Muscle of leg (tissue), 11 donors: ENCODE results near the gene TMEM186. TPM values are rescaled to one million over a fixed set of nuclear protein-coding genes. Genes with fewer than 3 reads are reported as not detected.
"Not testable (repeated sequence)": the region's sequence is repeated elsewhere in the genome, so short reads cannot be mapped to it uniquely, and the experiment has no call there.

Experiments used
- DNase-seq: peaks from one replicate; pipeline ENCODE4 v3.0.0; 2013
- H3K27ac ChIP-seq: one replicate; pipeline ENCODE4 v1.5.1; 2013; ENCODE audit warnings: mild to moderate bottlenecking, low read length, control low read depth
- H3K27me3 ChIP-seq: one replicate; pipeline ENCODE4 v1.6.1; 2013; ENCODE audit warnings: low read length; ENCODE audit not compliant: control insufficient read depth, insufficient read depth
- H3K36me3 ChIP-seq: one replicate; pipeline ENCODE4 v1.6.1; 2013; ENCODE audit warnings: low read length; ENCODE audit not compliant: control insufficient read depth, insufficient read depth
- H3K4me1 ChIP-seq: one replicate; pipeline ENCODE4 v1.6.1; 2013; ENCODE audit warnings: low read length; ENCODE audit not compliant: control insufficient read depth, insufficient read depth
- H3K4me3 ChIP-seq: one replicate; pipeline ENCODE4 v1.5.1; 2013; ENCODE audit warnings: low read length, control low read depth
- H3K9me3 ChIP-seq: replicated peaks from 2 replicates; pipeline ENCODE4 v1.6.1; 2013; ENCODE audit warnings: low read depth, low read length; ENCODE audit not compliant: control insufficient read depth
- WGBS: methylation state at CpG from one replicate; pipeline ENCODE4 v1.1.5; 2013; ENCODE audit warnings: missing lambda C conversion rate; ENCODE audit not compliant: insufficient coverage; 5-methylcytosine and 5-hydroxymethylcytosine counted together
- polyA plus RNA-seq, 8 donors: library from polyadenylated mRNA; unstranded; fragments of 120-200 nt; gene quantifications; one replicate each; pipeline versions ENCODE4 v1.2.1 to v1.2.3, GENCODE V29; 2013; ENCODE audit warnings: inconsistent platforms in 1 of 8, low replicate concordance in 1 of 8; ENCODE audit not compliant: insufficient read length in 8 of 8, insufficient read depth in 1 of 8
- total RNA-seq: library from RNA; stranded (reverse); fragments of 120-200 nt; gene quantifications from one replicate; pipeline ENCODE4 v1.2.4, GENCODE V29; 2013

Gene TMEM186
- total and polyA plus RNA-seq, 9 donors = 6.3 to 12.4 (median 10.6) TPM

DNA sequence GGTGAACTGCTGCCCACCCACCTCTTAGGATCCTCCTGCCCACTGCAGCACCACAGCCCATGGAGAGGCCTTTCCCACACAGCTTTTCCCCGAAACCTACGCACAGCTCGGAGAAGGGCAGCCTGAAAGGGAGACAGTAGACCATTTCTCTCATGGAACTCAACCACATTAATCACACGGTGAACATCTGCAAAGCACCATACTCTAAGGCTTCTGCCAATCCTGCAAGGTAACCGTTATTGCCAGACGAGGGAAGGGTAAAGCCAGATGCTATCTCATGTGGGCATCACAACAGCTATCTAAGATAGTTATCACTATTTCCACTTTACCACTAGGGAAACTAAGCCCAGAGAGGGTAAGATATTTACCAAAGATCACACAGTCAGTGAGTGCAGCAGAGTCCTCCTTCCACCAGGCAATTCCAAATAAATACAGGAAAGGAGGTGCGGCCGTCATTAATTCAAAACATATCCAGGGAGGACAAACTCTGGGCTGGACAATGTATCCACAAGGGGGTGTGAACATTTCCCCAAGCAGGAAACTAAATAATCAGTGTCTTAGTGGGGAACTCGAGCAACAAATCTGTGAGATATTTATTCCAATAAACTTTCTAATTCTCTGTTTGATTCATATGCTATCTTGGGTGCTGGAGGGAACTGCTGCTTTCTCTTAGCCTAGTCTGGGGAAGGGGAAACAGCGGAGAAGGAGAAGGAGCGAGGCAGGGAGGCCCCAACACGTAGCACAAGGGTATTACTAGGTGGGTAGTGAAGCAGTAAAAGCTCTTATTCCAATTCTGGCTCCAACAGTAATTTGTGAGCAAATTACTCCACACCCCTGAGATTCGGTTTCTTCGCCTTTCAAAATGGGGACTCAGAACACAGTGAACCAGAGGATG lies 723 bp downstream of the TMEM186 start:
- peak; percentile 11 for DNase-seq
- peak overlapping the region; percentile 100 for H3K4me3 ChIP-seq
- H3K36me3 ChIP-seq = peaks cover 13% of the 10 kb centered on the region
- no peaks in the 10 kb centered on the region for H3K27me3 ChIP-seq
- peak overlapping the region; percentile 53 for H3K27ac ChIP-seq
- H3K9me3 ChIP-seq = no peaks in the 10 kb centered on the region
- 51% methylated on average over 5 of the region's 14 CpGs for WGBS
- H3K4me1 ChIP-seq = peaks cover 20% of the 10 kb centered on the region

DNA sequence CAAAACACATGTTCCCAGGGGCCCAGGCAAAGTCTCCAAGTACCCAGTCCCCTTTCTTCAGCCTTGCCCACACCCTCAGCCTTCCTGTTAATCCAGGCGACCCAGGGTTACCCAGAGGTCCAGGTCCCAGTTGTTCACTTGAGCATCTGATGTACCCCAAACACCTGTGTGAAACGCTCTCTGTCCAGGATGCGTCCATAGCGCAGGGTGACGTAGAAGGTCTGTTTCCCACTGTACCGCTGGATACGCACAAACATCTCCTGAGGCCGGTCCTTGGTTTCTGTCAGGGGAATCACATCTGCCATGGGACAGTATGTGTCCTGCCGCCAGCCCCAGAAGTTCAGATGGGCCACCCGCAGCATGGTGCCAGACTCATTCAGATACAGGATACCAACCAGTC lies 1.6 kb downstream of the TMEM186 start:
- H3K27me3 ChIP-seq = no peaks in the 10 kb centered on the region
- DNase-seq = no peak
- 93% methylated on average over 10 of the region's 10 CpGs for WGBS
- H3K9me3 ChIP-seq = no peaks in the 10 kb centered on the region
- no peak overlapping the region for H3K4me3 ChIP-seq
- no peak overlapping the region for H3K27ac ChIP-seq
- peaks cover 20% of the 10 kb centered on the region for H3K4me1 ChIP-seq
- H3K36me3 ChIP-seq = peaks cover 9% of the 10 kb centered on the region

DNA sequence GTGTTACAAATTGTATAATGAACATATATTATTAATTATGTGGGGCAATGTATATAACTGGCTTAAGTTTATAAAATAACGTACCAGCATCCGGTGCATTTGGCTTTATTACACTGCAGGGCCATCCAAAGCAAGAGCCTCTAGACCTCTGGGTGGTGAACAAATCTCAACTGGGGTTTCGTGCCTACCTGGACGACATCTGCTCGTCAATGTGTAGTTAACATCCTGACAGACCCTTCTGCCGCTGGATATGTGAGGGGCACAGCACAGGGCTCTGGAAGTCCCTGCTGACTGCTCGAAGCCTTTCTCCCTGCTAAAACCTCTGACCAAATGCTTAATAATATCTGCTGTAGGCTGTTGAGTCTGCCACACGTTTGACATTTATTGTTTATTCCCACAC lies 2.3 kb downstream of the TMEM186 start:
- no peak overlapping the region for H3K4me3 ChIP-seq
- no peaks in the 10 kb centered on the region for H3K9me3 ChIP-seq
- peaks cover 9% of the 10 kb centered on the region for H3K36me3 ChIP-seq
- WGBS = 47% methylated on average over 6 of the region's 8 CpGs
- no peaks in the 10 kb centered on the region for H3K27me3 ChIP-seq
- DNase-seq = no peak
- H3K27ac ChIP-seq = no peak overlapping the region
- peaks cover 20% of the 10 kb centered on the region for H3K4me1 ChIP-seq

DNA sequence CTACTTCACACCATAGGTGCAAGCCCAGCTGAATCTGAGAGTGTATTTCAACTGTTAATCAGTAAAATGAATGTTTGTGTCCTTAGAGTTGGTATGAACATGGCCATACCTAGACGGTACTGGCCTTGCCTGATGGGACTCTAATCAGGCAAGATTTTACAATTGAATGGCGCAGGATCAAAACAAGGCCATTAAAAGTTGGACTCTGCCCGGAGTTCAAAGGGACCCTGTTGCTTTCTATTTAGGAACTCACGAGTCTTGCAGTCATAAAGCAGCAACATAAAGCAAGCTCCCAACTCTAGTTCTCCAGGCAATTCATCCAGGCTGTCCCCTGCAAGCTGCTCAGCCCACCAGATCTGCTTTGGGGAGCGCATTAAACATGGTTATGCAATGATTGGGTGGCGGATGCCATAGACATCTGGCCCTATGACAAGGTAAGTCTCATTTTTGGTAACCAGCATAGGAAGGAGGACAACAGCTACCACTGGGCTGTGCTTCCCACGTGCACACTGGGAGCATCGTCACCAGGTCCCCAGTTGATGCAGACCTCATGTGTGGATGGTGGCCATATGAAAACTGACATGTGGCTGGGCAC lies 8.8 kb downstream of the TMEM186 start:
- no peak overlapping the region for H3K4me3 ChIP-seq
- no peaks in the 10 kb centered on the region for H3K36me3 ChIP-seq
- no peaks in the 10 kb centered on the region for H3K27me3 ChIP-seq
- no peak overlapping the region for H3K27ac ChIP-seq
- 53% methylated on average over 5 of the region's 8 CpGs for WGBS
- no peak for DNase-seq
- no peaks in the 10 kb centered on the region for H3K4me1 ChIP-seq
- H3K9me3 ChIP-seq = no peaks in the 10 kb centered on the region

DNA sequence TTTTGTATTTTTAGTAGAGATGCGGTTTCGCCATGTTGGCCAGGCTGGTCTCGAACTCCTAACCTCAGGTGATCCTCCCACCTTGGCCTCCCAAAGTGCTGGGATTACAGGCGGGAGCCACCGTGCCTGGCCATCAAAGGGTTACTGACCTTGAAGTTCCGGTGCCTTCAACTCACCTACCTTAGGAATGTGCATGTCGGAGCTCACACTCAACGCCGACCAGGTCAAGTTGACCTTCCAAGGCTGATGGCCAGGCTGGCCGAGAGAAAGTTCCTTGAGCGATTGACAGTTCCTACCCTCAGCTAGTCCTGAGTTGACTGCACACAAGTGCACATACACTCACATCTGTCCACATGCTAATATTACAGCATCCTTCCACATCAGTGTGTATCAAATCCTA lies 11.1 kb downstream of the TMEM186 start:
- not testable (repeated sequence) for H3K4me1 ChIP-seq, H3K4me3 ChIP-seq, H3K27ac ChIP-seq, H3K27me3 ChIP-seq, DNase-seq, H3K36me3 ChIP-seq, H3K9me3 ChIP-seq
- 74% methylated on average over 7 of the region's 11 CpGs for WGBS

DNA sequence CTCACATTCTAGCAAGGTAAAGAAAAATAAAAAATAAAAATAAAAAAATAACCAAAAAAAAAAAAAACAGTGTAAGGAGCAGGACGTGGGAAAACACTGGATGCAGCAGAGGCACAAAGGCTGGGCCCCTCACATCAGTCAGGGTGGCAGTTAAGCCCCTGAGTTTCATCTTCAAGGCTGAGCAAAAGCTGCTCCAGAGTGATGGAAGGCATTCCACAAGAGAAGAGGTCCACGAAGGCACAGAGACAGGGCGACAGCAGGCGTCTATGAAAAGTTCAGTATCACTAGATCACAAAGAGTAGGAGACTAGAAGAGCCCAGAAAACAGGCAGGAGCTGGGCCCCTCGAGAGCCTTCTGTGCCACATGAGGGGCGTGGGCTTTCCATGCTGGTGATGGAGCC lies 12.0 kb downstream of the TMEM186 start:
- Histone ChIP-seq H3K36me3 (peaks cover 10% of the 10 kb centered on the region), H3K4me1 (no peaks in the 10 kb centered on the region), H3K4me3 (no peak overlapping the region), H3K27ac (no peak overlapping the region), H3K27me3 (no peaks in the 10 kb centered on the region), H3K9me3 (no peaks in the 10 kb centered on the region)
- 80% methylated on average over 5 of the region's 6 CpGs for WGBS
- DNase-seq = no peak

DNA sequence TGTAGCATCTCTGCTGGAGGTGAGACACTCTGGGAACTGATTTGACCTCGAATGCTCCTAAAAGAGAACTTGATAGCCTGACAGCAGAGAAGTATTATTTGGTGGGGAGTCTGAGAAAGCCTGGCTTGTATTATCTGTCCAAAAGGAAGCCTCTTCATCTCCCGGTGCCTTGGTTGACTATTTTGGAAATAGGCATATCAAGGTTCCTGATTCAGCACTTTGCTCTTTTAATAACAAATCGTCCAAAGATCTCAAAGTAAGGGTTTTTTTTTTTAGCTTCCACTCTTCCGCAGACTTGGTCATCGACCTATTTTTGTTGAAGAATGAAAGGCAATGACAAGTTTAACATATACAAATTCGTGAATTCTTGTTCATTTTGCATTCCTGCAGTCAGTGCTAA lies 14.8 kb downstream of the TMEM186 start:
- H3K27me3 ChIP-seq = no peaks in the 10 kb centered on the region
- H3K27ac ChIP-seq = no peak overlapping the region
- H3K4me3 ChIP-seq = no peak overlapping the region
- H3K36me3 ChIP-seq = peaks cover 32% of the 10 kb centered on the region
- no peak for DNase-seq
- H3K9me3 ChIP-seq = no peaks in the 10 kb centered on the region
- 55% methylated on average over 2 of the region's 6 CpGs for WGBS
- no peaks in the 10 kb centered on the region for H3K4me1 ChIP-seq

DNA sequence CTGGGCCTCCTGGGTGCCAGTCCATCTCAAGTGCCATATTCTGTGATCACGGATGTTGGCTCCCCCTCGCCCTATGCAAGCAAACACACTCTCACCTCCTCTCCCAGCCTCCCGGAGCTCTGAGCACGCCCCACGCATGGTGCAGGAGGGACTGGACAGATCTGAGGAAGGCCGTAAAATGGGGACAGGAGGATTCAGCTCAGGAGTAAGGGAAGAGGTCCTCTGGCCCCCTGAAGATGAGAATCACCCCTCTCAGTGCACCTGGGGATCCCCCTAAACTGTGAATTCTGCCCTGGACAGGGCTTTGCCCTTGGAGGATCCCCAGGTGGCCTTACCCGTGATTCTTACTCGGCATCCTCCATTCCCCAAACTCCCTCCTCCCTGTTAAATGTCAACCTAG lies 15.6 kb downstream of the TMEM186 start:
- DNase-seq = no peak
- 88% methylated on average over 3 of the region's 8 CpGs for WGBS
- Histone ChIP-seq H3K36me3 (peaks cover 40% of the 10 kb centered on the region), H3K27me3 (no peaks in the 10 kb centered on the region), H3K27ac (no peak overlapping the region), H3K4me3 (no peak overlapping the region), H3K4me1 (no peaks in the 10 kb centered on the region), H3K9me3 (no peaks in the 10 kb centered on the region)

DNA sequence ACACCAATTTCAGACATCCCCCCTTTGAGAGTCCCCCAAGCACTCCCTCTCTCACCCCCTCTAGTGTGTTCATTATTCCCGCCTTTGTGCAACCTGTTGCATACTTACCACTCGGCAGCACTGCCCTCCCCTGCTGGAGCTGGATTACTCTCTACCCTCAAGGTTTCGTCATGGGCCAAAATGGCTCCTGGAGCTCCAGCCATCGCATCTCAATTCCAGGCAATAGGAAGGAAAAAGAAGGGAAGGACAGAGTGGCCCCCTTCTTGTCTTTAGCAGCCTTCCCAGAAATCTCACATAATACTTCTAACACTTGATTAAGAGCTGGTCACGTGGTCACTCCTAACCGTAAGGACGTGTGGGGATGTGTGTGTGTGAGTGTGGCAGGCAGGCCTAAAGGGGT lies 20.2 kb downstream of the TMEM186 start:
- no peaks in the 10 kb centered on the region for H3K27me3 ChIP-seq
- H3K9me3 ChIP-seq = peaks cover 2% of the 10 kb centered on the region
- DNase-seq = no peak
- H3K27ac ChIP-seq = no peak overlapping the region
- no CpG with 5 or more reads among the region's 7 CpGs for WGBS
- peaks cover 58% of the 10 kb centered on the region for H3K36me3 ChIP-seq
- H3K4me3 ChIP-seq = no peak overlapping the region
- H3K4me1 ChIP-seq = no peaks in the 10 kb centered on the region

DNA sequence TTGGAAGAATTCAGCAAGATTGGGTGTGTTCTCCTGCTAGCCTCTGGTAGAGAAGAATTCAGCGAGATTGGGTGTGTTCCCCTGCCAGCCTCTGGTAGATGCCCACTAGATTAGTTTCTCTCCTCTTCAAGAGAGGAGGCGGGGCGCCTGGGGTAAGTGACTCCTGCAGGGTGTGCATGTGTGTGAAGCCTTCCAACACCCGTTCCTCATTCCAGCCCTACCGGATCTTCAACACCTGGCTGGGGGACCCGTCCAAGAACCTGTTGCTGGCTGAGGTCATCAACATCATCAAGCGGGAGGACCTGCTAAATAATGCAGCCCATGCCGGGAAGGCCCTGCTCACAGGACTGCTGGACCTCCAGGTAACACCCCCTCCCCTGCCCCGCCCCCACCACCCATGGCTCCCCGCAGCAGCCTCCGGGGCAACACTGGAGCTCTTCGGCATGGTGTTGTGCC lies 21.3 kb downstream of the TMEM186 start:
- DNase-seq = no peak
- no peak overlapping the region for H3K4me3 ChIP-seq
- H3K36me3 ChIP-seq = peaks cover 61% of the 10 kb centered on the region
- peaks cover 2% of the 10 kb centered on the region for H3K9me3 ChIP-seq
- H3K4me1 ChIP-seq = no peaks in the 10 kb centered on the region
- H3K27ac ChIP-seq = no peak overlapping the region
- 36% methylated on average over 7 of the region's 12 CpGs for WGBS
- H3K27me3 ChIP-seq = no peaks in the 10 kb centered on the region
